ENCODE results near the gene CDH12.

Gene CDH12

GRCh38 chr5:22764736-22765135 is 88.4 kb downstream of the CDH12 start:
- no peak for DNase-seq (ENCODE audit: low read depth)

GRCh38 chr5:22757776-22758175 is 95.4 kb downstream of the CDH12 start:
- DNase-seq (ENCODE audit: low read depth) = no peak

GRCh38 chr5:22754155-22754554 is 99.0 kb downstream of the CDH12 start:
- no peak for DNase-seq (ENCODE audit: low read depth)

GRCh38 chr5:22751536-22751935 is 101.6 kb downstream of the CDH12 start:
- DNase-seq (ENCODE audit: low read depth) = no peak

- DNase-seq (ENCODE audit: low read depth) = no peak
These were observed 116.6 kb downstream of the CDH12 start for GRCh38 chr5:22736443-22737003.

GRCh38 chr5:22734907-22735306 is 118.2 kb downstream of the CDH12 start:
- DNase-seq (ENCODE audit: low read depth) = no peak

- no peak for DNase-seq (ENCODE audit: low read depth)
These were observed 124.5 kb downstream of the CDH12 start for GRCh38 chr5:22728610-22729009.

GRCh38 chr5:22722491-22722890 is 130.7 kb downstream of the CDH12 start:
- DNase-seq (ENCODE audit: low read depth) = no peak

GRCh38 chr5:22722056-22722455 is 131.1 kb downstream of the CDH12 start:
- no peak for DNase-seq (ENCODE audit: low read depth)

- no peak for DNase-seq (ENCODE audit: low read depth)
These were observed 133.3 kb downstream of the CDH12 start for GRCh38 chr5:22719842-22720241.

- DNase-seq (ENCODE audit: low read depth) = no peak
These were observed 142.5 kb downstream of the CDH12 start for GRCh38 chr5:22710660-22711059.

- DNase-seq (ENCODE audit: low read depth) = no peak
These were observed 143.4 kb downstream of the CDH12 start for GRCh38 chr5:22709743-22710142.

- no peak for DNase-seq (ENCODE audit: low read depth)
These were observed 144.3 kb downstream of the CDH12 start for GRCh38 chr5:22708770-22709328.

- DNase-seq (ENCODE audit: low read depth) = no peak
These were observed 146.2 kb downstream of the CDH12 start for GRCh38 chr5:22706901-22707300.

GRCh38 chr5:22699319-22699718 is 153.8 kb downstream of the CDH12 start:
- no peak for DNase-seq (ENCODE audit: low read depth)

GRCh38 chr5:22693121-22693520 is 160.0 kb downstream of the CDH12 start:
- DNase-seq (ENCODE audit: low read depth) = no peak

- no peak for DNase-seq (ENCODE audit: low read depth)
These were observed 170.1 kb downstream of the CDH12 start for GRCh38 chr5:22683050-22683449.

GRCh38 chr5:22678886-22679285 is 174.3 kb downstream of the CDH12 start:
- no peak for DNase-seq (ENCODE audit: low read depth)

GRCh38 chr5:22673131-22673530 is 180.0 kb downstream of the CDH12 start:
- DNase-seq (ENCODE audit: low read depth) = no peak

- DNase-seq (ENCODE audit: low read depth) = no peak
These were observed 183.8 kb downstream of the CDH12 start for GRCh38 chr5:22669345-22669744.

- DNase-seq (ENCODE audit: low read depth) = no peak
These were observed 187.3 kb downstream of the CDH12 start for GRCh38 chr5:22665801-22666200.

GRCh38 chr5:22663134-22663533 is 190.0 kb downstream of the CDH12 start:
- no peak for DNase-seq (ENCODE audit: low read depth)

- DNase-seq (ENCODE audit: low read depth) = no peak
These were observed 190.8 kb downstream of the CDH12 start for GRCh38 chr5:22662391-22662790.

- DNase-seq (ENCODE audit: low read depth) = no peak
These were observed 201.8 kb downstream of the CDH12 start for GRCh38 chr5:22651355-22651754.
